Right atrium auricular region (tissue), 2 donors: ENCODE data around the gene INHA. TPM values are rescaled to one million over a fixed set of nuclear protein-coding genes. Genes with fewer than 3 reads are reported as not detected.
A peak's percentile ranks its signal among the peaks of the same experiment; 100 is the strongest.

Source experiments
- DNase-seq: peaks from one replicate; pipeline ENCODE4 v3.0.0-alpha.2; 2019; ENCODE audit warnings: low spot score
- H3K27ac ChIP-seq, 2 donors: fragments of 200-600 bp; sonication (generic); 1 replicate in 1 of 2; 2 replicates in 1 of 2; pipeline ENCODE4 v1.5.1; 2016 to 2019
- H3K27me3 ChIP-seq, 2 donors: fragments of 200-600 bp; sonication (generic); one replicate each; pipeline versions ENCODE4 v1.5.1 to v1.6.0; 2017 to 2019
- H3K36me3 ChIP-seq: fragments of 200-600 bp; sonication (generic); one replicate; pipeline ENCODE4 v1.5.1; 2016
- H3K4me1 ChIP-seq, 2 donors: fragments of 200-600 bp; sonication (generic); one replicate each; pipeline versions ENCODE4 v1.5.1 to v1.6.0; 2017 to 2019
- H3K4me3 ChIP-seq, 2 donors: fragments of 200-600 bp; sonication (generic); 1 replicate in 1 of 2; 2 replicates in 1 of 2; pipeline ENCODE4 v1.5.1; 2017 to 2019; ENCODE audit warnings: mild to moderate bottlenecking in 1 of 2, moderate library complexity in 1 of 2
- H3K9me3 ChIP-seq, 2 donors: fragments of 200-600 bp; sonication (generic); one replicate each; pipeline ENCODE4 v1.5.1; 2019
- CTCF ChIP-seq, 2 donors: fragments of 200-600 bp; sonication (generic); IDR thresholded peaks; one replicate each; pipeline ENCODE4 v1.5.1; 2019; ENCODE audit warnings: antibody characterized with exemption in 2 of 2
- total RNA-seq, 2 donors: library from RNA; depleted of rRNA; stranded (reverse); fragments of >200 nt; gene quantifications; one replicate each; pipeline ENCODE4 v1.1.0, GENCODE V29; 2016

Gene INHA
- total RNA-seq, 2 donors from 2014 or later: 1.0 to 28.3 TPM

- peak overlapping the region; percentile 94 for H3K27ac ChIP-seq
- no peaks in the 10 kb centered on the region for H3K9me3 ChIP-seq
- no peak for TF ChIP-seq CTCF (IDR thresholded peaks at IDR 0.05)
- H3K36me3 ChIP-seq: peaks cover 30% of the 10 kb centered on the region
- H3K27me3 ChIP-seq: no peaks in the 10 kb centered on the region
- H3K4me3 ChIP-seq: peak overlapping the region; percentile 52 to 77
- DNase-seq: no peak
- H3K4me1 ChIP-seq: peaks cover 0 to 45% of the 10 kb centered on the region in 2 donors
Measured at GRCh38 chr2:219542931-219543595, 29.0 kb upstream of the INHA start.

- TF ChIP-seq CTCF (IDR thresholded peaks at IDR 0.05): no peak
- Histone ChIP-seq H3K27me3 (no peaks in the 10 kb centered on the region), H3K4me3 (peak within 1 kb of the TSS; percentile 52 to 77), H3K36me3 (peaks cover 25% of the 10 kb centered on the region), H3K27ac (peak within 1 kb of the TSS; percentile 94), H3K9me3 (no peaks in the 10 kb centered on the region), H3K4me1 (peaks cover 0 to 38% of the 10 kb centered on the region in 2 donors)
- DNase-seq: peak; percentile 99
Measured at GRCh38 chr2:219543596-219544358, 28.3 kb upstream of the INHA start, which contains the start of the genes CHPF and TMEM198. CHPF (minus strand) TSS chr2:219543809; CDS start chr2:219543538, 271 bp downstream. TMEM198 (plus strand) TSS chr2:219544028; CDS start chr2:219544728, 700 bp downstream.

DNA sequence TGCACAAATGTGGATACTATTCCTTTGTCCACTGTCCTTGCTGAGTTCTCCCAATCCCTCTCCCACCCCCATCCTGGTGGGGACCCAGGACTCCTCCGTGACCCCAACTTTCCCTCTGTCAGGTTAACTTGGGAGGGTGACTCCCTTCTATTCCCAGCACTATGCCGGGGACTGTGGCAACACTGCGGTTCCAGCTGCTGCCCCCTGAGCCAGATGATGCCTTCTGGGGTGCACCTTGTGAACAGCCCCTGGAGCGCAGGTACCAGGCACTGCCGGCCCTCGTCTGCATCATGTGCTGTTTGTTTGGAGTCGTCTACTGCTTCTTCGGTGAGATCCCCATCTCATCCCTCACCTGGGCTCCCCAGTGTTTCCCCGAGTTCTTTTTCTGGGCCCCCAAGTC, 27.5 kb upstream of the INHA start:
- Histone ChIP-seq H3K4me3 (peak overlapping the region in 1 of 2 donors; percentile 77), H3K9me3 (no peaks in the 10 kb centered on the region), H3K27ac (peak overlapping the region; percentile 94), H3K27me3 (no peaks in the 10 kb centered on the region), H3K4me1 (peaks cover 0 to 30% of the 10 kb centered on the region in 2 donors), H3K36me3 (peaks cover 17% of the 10 kb centered on the region)
- TF ChIP-seq CTCF (IDR thresholded peaks at IDR 0.05): no peak
- no peak for DNase-seq

GRCh38 chr2:219545295-219545942, 26.7 kb upstream of the INHA start:
- Histone ChIP-seq H3K36me3 (peaks cover 8% of the 10 kb centered on the region), H3K9me3 (no peaks in the 10 kb centered on the region), H3K27me3 (no peaks in the 10 kb centered on the region), H3K4me3 (no peak overlapping the region), H3K27ac (no peak overlapping the region), H3K4me1 (peaks cover 0 to 29% of the 10 kb centered on the region in 2 donors)
- no peak for DNase-seq
- TF ChIP-seq CTCF (IDR thresholded peaks at IDR 0.05): no peak

DNA sequence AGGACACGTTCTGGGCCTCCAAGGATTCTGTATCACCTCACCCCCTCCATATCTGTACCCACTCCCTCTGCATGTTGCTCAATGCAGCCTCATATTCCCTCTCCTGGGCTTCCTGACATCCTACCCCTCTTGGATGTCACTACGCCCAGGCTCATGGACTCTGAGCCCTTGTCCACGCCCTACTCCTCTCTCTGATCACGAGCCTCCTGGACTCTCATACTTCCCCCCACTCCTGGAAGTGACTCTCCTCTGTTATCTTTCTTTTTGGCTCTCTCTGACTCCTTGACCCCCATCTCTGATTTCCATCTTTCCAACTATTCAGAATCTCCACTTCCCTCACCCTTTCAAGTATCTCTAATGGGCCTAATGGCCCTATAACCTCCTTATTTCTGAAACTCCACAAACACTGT, 26.2 kb upstream of the INHA start:
- Histone ChIP-seq H3K9me3 (no peaks in the 10 kb centered on the region), H3K27ac (no peak overlapping the region), H3K4me3 (no peak overlapping the region), H3K36me3 (peaks cover 4% of the 10 kb centered on the region), H3K4me1 (peaks cover 0 to 29% of the 10 kb centered on the region in 2 donors), H3K27me3 (no peaks in the 10 kb centered on the region)
- no peak for DNase-seq
- no peak for TF ChIP-seq CTCF (IDR thresholded peaks at IDR 0.05)
